D721Med (cell line): ENCODE measurements around the gene DVL2.
A peak's percentile ranks its signal among the peaks of the same experiment; 100 is the strongest.

Experiments
- DNase-seq: peaks from one replicate; pipeline ENCODE4 v3.0.0; 2011; ENCODE audit warnings: low spot score; ENCODE audit not compliant: insufficient read length
- FAIRE-seq: peaks from 2 replicates; lab custom pipeline; 2011; peaks lifted over from hg19 to GRCh38; lab: Jason Lieb, UNC
- CTCF ChIP-seq: IDR thresholded peaks from 2 replicates; pipeline ENCODE4 v1.5.1; 2012; ENCODE audit warnings: mild to moderate bottlenecking, control low read depth; ENCODE audit not compliant: insufficient read depth; ENCODE audit errors: missing control alignments

DVL2 gene

GRCh38 chr17:7253082-7253481 lies 18.8 kb upstream of the DVL2 start:
- DNase-seq, result no peak
- no peak for FAIRE-seq

GRCh38 chr17:7252176-7253043 lies 18.1 kb upstream of the DVL2 start, which contains the start of gene ELP5:
Gene ELP5 (plus strand): TSS chr17:7252215. CDS start chr17:7252551, 336 bp downstream.
- peak; percentile 37 for TF ChIP-seq CTCF
- FAIRE-seq, result no peak
- peak; percentile 80 for DNase-seq

More at GRCh38 chr17:7253082-7253481, 18.8 kb upstream of the DVL2 start:
- no peak for TF ChIP-seq CTCF

- DNase-seq (peak; percentile 81), FAIRE-seq (peak; percentile 21)
- no peak for TF ChIP-seq CTCF
These were observed 17.4 kb upstream of the DVL2 start, which contains the start of gene CTDNEP1 for GRCh38 chr17:7251661-7252175. Gene CTDNEP1 (minus strand): TSS chr17:7251734. CDS start chr17:7251296, 438 bp downstream.

- DNase-seq (no peak), FAIRE-seq (no peak)
- TF ChIP-seq CTCF, result no peak
These were observed 16.6 kb upstream of the DVL2 start for GRCh38 chr17:7250695-7251627.

GRCh38 chr17:7249830-7250229 lies 15.5 kb upstream of the DVL2 start:
- no peak for TF ChIP-seq CTCF
- FAIRE-seq (no peak), DNase-seq (no peak)

- no peak for TF ChIP-seq CTCF
- no peak for FAIRE-seq
- no peak for DNase-seq
These were observed 14.9 kb upstream of the DVL2 start for GRCh38 chr17:7249214-7249613.
